A673 (cell line): ENCODE results near the gene TUBA8. TPM values are rescaled to one million over a fixed set of nuclear protein-coding genes. Genes with fewer than 3 reads are reported as not detected.

Experiments
- BruUV-seq: library from RNA; stranded (reverse); fragments of 400-500 nt; replicated peaks from 2 replicates; lab custom pipeline; 2021; lab: Mats Ljungman, UMichigan
- CTCF ChIA-PET: fragments of 300-600 bp; sonication (Branson Sonifier 250); formaldehyde crosslinking; loops from one replicate; lab custom pipeline; 2022; ENCODE audit warnings: antibody characterized with exemption; lab: Charles Lee
- POLR2A ChIA-PET: fragments of 300-600 bp; sonication (Branson Sonifier 250); formaldehyde crosslinking; loops from one replicate; lab custom pipeline; 2022; ENCODE audit warnings: antibody characterized with exemption; ENCODE audit not compliant: low non-redundant PET; lab: Charles Lee
- DNase-seq: peaks from one replicate; pipeline ENCODE4 v3.0.0-alpha.2; 2015; ENCODE audit warnings: low spot score
- H3K27ac ChIP-seq: fragments of 200-600 bp; sonication (generic); 2 replicates; pipeline ENCODE4 v1.5.1; 2016; ENCODE audit warnings: mixed run types, low read depth, mild to moderate bottlenecking, mixed read lengths, antibody characterized with exemption, low read length; ENCODE audit not compliant: poor library complexity, severe bottlenecking
- H3K27me3 ChIP-seq: fragments of 200-600 bp; sonication (generic); replicated peaks from 2 replicates; pipeline ENCODE4 v1.6.1; 2017; ENCODE audit warnings: mixed run types, low read depth, mild to moderate bottlenecking, mixed read lengths, antibody characterized with exemption, low read length; ENCODE audit not compliant: insufficient read depth, poor library complexity
- H3K36me3 ChIP-seq: fragments of 200-600 bp; sonication (generic); 2 replicates; pipeline ENCODE4 v1.6.1; 2016; ENCODE audit warnings: mixed run types, mild to moderate bottlenecking, mixed read lengths, antibody characterized with exemption, low read length; ENCODE audit not compliant: insufficient read depth, poor library complexity, severe bottlenecking
- H3K4me1 ChIP-seq: fragments of 200-600 bp; sonication (generic); 2 replicates; pipeline ENCODE4 v1.6.1; 2017; ENCODE audit warnings: mixed run types, mild to moderate bottlenecking, mixed read lengths, antibody characterized with exemption, low read length; ENCODE audit not compliant: insufficient read depth, poor library complexity, severe bottlenecking
- H3K4me3 ChIP-seq: fragments of 200-600 bp; sonication (generic); 2 replicates; pipeline ENCODE4 v1.5.1; 2016; ENCODE audit warnings: low read depth, mixed run types, mild to moderate bottlenecking, mixed read lengths, low read length; ENCODE audit not compliant: poor library complexity, severe bottlenecking
- H3K9me3 ChIP-seq: fragments of 200-600 bp; sonication (generic); 2 replicates; pipeline ENCODE4 v1.6.1; 2016; ENCODE audit warnings: mixed run types, low read depth, mild to moderate bottlenecking, mixed read lengths, antibody characterized with exemption, low read length; ENCODE audit not compliant: poor library complexity, severe bottlenecking
- CTCF ChIP-seq: fragments of 300-800, 200-600 bp; sonication (generic); conservative IDR thresholded peaks from 2 replicates; pipeline ENCODE4 v1.5.1; 2017; ENCODE audit warnings: low read depth, mild to moderate bottlenecking, antibody characterized with exemption, low read length, moderate library complexity, mixed read lengths
- EZH2 ChIP-seq: fragments of 200-600 bp; sonication (generic); IDR thresholded peaks from 2 replicates; pipeline ENCODE4 v1.6.1; 2017; ENCODE audit warnings: borderline replicate concordance, low read depth, mild to moderate bottlenecking, mixed read lengths, antibody characterized with exemption, low read length; ENCODE audit not compliant: poor library complexity, severe bottlenecking
- intact Hi-C: fragments of 100-400 bp; cut with micrococcal nuclease; formaldehyde crosslinking; loops from one replicate; pipeline ENCODE4 v1.10.0; 2022; ENCODE audit not compliant: unreplicated experiment
- total RNA-seq: library from RNA; stranded (reverse); gene quantifications from 2 replicates; pipeline ENCODE4 v1.2.3, GENCODE V29; 2021

Gene TUBA8
- total RNA-seq, 1 experiment from 2014 or later = 3.1 TPM

- Histone ChIP-seq H3K36me3 (peaks cover 61% of the 10 kb centered on the region), H3K27me3 (no peaks in the 10 kb centered on the region), H3K9me3 (no peaks in the 10 kb centered on the region), H3K27ac (no peak overlapping the region), H3K4me3 (no peak overlapping the region), H3K4me1 (peaks cover 7% of the 10 kb centered on the region)
- no TSS peak for BruUV-seq
- no peak for DNase-seq
- intact Hi-C loops = no loop called here
- POLR2A ChIA-PET = no interaction called here
- TF ChIP-seq EZH2 (no peak), CTCF (no peak)
- CTCF ChIA-PET = no interaction called here
Observed at GRCh38 chr22:18082467-18082866, 28.1 kb upstream of the TUBA8 start.

- Histone ChIP-seq H3K4me1 (peaks cover 7% of the 10 kb centered on the region), H3K27me3 (no peaks in the 10 kb centered on the region), H3K4me3 (no peak overlapping the region), H3K9me3 (no peaks in the 10 kb centered on the region), H3K36me3 (peaks cover 69% of the 10 kb centered on the region), H3K27ac (no peak overlapping the region)
- ChIA-PET POLR2A (no interaction called here), CTCF (no interaction called here)
- no peak for DNase-seq
- BruUV-seq = no TSS peak
- intact Hi-C loops = no loop called here
- TF ChIP-seq EZH2 (no peak), CTCF (no peak)
Observed at GRCh38 chr22:18083406-18083805, 27.2 kb upstream of the TUBA8 start.

GRCh38 chr22:18085188-18085587 is 25.4 kb upstream of the TUBA8 start:
- no peak overlapping the region for H3K4me3 ChIP-seq
- ChIA-PET CTCF (no interaction called here), POLR2A (no interaction called here)
- H3K4me1 ChIP-seq = no peaks in the 10 kb centered on the region
- intact Hi-C loops = no loop called here
- no peak for DNase-seq
- peaks cover 64% of the 10 kb centered on the region for H3K36me3 ChIP-seq
- H3K27me3 ChIP-seq = no peaks in the 10 kb centered on the region
- TF ChIP-seq CTCF (no peak), EZH2 (no peak)
- no TSS peak for BruUV-seq
- no peak overlapping the region for H3K27ac ChIP-seq
- H3K9me3 ChIP-seq = no peaks in the 10 kb centered on the region
